ENCODE results near the gene CAMP. TPM values are rescaled to one million over a fixed set of nuclear protein-coding genes. Genes with fewer than 3 reads are reported as not detected.

The CAMP gene
- total RNA-seq, 1 experiment from 2014 or later: not detected

- DNase-seq (ENCODE audit: low spot score): no peak
Observed at GRCh38 chr3:48214225-48214624, 9.1 kb upstream of the CAMP start.

DNA sequence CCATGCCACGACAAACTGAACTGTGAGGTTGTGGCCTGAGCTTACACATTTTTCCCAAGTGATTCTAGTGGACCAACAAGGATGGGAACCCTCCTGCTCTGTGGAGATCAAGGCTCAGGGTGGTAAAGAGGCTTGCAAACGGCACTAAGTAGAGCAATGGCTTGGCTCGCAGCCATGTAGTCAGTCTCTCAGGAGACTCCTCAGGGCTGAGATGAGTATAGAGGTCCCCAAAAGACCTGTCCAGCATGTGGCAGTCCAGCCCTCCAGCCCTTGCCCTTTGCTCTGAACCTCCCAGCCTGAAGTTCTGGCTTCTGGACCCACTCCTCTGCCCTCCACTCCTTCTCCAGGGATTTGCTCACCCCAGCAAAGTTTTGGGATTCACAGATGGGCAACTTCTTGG is 8.3 kb upstream of the CAMP start:
- DNase-seq (ENCODE audit: low spot score): no peak

GRCh38 chr3:48215466-48215865 is 7.8 kb upstream of the CAMP start:
- no peak for DNase-seq (ENCODE audit: low spot score)

- no peak for DNase-seq (ENCODE audit: low spot score)
Observed at GRCh38 chr3:48215876-48216275, 7.4 kb upstream of the CAMP start.

DNA sequence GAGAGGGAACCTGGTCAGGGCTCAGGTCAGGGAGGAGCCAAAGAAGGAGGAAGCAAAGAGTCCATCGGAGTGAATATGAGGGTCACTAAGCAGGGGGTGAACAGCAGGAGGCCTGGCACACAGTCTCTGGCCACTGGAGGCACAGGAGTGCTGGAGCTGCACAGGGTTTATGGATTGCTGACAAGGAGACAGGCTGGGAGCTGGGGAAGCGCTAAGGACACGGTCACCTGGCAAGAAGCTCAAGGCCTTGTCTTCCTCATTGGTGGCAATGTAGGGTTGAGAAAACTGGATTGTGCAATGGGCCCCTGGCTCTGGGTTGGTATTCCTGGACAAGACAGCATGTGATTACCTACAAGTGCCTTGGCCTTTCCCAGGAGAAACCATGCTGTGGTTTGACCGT is 5.8 kb upstream of the CAMP start:
- no peak for DNase-seq (ENCODE audit: low spot score)

GRCh38 chr3:48218537-48218936 is 4.8 kb upstream of the CAMP start:
- DNase-seq (ENCODE audit: low spot score): no peak

DNA sequence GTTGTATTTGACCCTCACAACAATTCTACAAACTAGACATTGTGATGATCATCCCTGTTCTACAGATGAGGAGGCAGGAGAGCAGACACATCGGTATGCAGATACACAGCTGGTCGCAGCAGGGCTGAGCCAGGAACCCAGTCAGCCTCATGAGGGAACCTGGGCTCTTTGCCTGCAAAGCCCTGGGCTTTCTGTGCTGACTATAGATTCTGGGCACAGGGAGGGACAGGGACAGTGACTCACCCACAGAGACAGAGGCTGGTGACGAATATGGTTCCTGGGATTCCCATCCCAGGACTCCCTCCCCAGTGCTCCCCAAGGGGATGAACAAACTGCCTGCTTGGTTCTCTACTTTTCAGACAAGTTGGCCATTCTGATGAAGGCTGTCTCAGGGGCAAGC is 3.8 kb upstream of the CAMP start:
- no peak for DNase-seq (ENCODE audit: low spot score)

DNA sequence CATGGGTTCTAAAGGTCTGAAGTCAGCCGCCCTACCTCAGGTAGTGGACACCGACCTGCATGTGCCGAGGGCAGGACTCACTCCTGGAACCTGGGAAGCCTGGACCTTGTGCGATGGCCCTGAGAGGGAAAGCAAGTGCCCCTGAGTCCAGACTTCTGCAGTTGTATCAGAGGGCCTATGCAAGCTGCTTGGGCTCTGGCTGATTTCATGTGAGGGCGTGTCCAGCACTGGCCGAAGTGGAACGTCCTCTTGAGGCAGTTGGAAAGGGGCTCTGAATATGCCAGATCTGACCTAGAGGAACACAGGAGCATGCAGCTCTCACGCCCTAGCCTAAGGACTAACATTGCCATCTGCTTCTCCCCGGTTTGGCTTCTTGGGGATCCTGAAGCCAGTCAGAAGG is 2.5 kb upstream of the CAMP start:
- no peak for DNase-seq (ENCODE audit: low spot score)

GRCh38 chr3:48225587-48225986 is 2.3 kb downstream of the CAMP start:
- DNase-seq (ENCODE audit: low spot score): no peak

DNA sequence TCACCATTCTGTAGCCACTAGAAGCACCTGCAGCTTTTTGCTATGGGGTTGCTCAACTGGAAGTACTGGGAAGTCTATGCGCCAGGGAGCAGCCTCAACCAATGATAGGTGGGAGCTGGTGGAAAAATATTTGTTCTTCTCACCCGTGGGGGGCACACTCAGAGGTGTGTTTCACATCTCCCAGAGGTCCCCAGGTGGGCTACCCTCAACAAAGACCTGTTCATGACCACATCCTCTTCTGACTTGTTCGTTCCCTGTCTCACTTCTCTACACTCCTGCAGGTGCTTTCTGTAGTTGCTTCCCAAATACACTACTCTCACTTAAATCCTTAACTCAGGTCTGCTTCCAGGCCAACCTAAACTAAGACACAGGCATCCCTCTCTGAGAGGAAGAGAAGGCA is 3.6 kb downstream of the CAMP start:
- DNase-seq (ENCODE audit: low spot score): no peak

DNA sequence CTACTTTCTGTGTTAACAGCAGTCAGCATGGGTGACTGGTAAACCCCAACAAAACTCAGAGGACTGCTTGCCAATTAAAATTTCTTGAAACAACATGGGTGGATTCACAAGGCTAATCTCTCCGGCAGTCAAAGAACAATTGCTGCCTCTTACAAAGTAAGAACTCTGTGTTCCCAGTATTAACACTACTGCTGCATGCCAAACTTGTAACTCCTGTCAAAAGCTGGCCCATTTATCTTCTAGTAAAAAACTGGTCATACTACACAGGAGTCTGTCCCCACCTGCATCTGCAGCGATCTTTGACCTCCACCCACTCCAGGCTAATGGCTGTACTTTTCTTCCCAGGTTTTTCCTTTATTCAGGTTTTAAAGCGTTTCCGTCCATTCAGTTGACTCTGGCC is 8.9 kb downstream of the CAMP start:
- no peak for DNase-seq (ENCODE audit: low spot score)

DNA sequence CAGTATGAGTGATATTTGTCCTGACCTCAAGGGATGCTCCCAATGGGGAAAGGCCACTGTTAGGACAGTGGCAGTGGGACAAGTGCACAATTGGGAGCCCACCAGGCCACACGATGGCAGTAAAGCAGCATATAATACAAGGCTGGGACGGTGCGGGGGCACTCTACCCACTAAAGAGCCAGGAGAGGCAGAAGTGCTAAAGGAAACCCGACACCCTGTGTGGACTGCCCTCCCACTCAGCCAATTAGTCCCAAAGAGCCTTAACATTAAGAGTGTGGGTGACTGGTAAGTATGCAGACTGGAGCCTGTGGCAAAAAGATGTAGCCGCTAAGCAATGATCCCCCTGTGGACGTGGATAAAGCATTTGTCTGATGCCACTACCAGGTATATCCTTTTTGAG is 9.4 kb downstream of the CAMP start:
- peak; percentile 84 for DNase-seq (ENCODE audit: low spot score)

- no peak for DNase-seq (ENCODE audit: low spot score)
Observed at GRCh38 chr3:48233542-48233941, 10.2 kb downstream of the CAMP start.

DNA sequence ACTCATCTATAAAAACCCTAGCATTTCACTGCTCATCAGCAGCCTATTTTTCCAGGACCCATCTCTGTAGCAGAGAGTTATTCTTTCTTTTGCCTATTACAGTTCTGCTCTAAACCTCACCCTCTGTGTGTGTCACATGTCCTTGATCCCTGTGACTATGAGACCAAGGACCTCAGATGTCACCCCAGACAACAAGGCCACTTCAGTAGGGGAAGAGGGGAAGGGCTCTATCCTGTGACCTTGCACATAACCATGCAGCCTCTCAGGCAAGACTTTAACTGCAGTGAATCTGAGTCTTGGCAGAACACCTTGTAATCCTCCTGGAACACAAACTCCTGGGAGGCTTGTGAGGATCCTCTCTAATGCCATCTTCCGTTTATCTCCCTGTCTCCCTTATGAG is 13.2 kb downstream of the CAMP start:
- no peak for DNase-seq (ENCODE audit: low spot score)

DNA sequence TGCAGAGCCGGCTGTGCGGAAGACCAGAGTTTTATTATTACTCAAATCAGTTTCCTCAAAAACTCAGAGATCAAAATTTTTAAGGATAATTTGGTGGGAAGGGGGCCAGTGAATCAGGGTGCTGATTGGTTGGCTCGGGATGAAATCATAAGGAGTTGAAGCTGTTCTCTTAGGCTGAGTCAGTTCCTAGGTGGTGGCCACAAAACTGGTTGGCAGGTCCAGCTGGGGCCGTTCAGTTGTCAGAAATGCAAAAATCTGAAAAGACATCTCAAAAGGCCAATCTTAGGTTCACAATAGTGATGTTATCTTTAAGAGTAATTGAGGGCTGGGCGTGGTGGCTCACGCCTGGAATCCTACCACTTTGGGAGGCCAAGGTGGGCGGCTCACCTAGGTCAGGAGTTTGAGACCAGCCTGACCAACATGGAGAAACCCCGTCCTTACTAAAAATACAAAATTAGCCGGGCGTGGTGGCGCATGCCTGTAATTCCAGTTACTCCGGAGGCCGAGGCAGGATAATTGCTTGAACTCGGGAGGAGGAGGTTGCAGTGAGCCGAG is 15.3 kb downstream of the CAMP start:
- no peak for DNase-seq (ENCODE audit: low spot score)

DNA sequence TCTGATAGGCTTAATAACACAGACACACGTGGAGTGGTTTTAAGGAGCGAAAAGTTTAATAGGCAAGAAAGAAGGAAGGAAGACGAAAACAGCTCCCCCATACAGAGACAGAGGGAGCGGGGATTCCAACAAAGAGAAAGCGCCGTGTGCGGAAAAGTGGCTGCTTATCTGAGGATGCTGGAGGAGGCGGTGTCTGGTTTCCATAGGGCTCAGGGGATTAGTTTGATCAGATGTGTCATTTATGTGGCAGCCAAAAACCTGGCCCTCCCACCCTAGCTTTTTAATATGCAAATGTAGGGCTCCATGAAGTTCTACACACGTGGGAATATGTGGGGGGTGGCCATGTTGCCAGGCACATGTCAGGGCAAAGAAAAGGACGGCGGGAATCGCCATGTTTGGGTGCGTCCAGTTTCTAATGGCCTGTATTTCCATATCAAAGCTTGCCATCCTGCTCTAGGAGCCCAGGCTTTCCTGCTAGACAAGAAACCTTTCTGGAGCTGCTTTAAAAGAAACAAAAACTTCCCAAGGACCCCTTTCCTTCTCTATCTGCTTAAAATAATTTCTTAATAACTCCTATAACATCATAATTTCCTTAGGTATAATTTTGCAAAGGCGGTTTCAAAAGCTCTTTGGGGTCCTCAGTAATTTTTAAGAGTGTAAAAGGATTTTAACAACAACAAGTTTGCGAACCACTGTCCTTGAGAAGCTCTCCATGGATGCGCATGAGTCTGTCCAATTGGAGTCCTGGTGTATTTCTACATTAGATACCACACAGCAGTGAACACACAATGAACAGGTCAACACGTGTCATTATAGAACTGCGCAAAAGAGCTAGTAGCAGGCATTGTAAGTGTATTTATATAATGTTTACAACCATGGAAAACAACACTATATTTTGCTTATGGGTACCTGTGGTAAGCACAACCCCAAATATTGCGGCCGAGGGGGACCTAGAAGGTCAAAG is 17.0 kb downstream of the CAMP start:
- DNase-seq (ENCODE audit: low spot score): no peak

DNA sequence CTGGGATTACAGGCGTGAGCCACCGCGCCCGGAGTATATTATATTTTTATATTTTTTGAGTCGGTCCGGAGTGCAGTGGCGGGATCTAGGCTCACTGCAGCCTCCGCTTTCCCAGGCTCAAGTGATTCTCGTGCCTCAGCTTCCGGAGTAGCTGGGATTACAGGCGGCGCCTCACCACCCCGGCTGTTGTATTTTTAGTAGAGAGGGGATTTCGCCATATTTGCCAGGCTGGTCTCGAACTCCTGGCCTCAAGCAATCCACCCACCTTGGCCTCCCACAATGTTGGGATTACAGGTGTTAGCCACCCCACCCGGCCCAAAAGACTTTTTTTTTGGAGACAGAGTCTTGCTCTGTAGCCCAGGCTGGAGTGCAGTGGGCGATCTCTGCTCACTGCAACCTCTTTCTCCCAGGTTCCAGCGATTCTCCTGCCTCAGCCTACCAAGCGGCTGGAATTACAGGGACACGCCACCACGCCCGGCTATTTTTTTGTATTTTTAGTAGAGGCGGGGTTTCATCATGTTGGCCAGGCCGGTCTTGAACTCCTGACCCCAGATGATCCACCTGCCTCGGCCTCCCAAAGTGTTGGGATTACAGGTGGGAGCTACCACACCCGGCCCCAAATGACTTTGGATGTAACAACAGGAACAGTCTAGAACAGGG is 18.6 kb downstream of the CAMP start:
- DNase-seq (ENCODE audit: low spot score): no peak

DNA sequence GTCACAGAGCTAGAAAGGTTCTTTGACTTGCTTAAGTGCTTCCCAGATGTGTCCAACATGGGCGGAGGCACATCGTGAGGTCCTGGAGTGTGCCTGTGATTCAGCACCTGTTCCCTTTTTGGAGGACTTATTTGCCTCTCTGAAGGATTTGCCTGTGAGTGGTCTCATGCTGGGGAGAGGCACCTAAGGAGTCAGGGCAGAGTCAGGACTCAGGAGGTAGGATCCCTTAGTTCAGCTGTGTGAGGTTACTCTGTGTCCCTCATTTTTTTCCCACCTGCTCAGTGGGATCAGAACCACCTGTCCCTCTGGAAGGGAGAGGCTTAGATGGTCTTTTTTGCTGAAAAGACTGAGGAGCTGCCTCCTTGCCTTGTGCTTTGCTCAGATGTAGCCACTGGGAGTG is 20.6 kb downstream of the CAMP start:
- no peak for DNase-seq (ENCODE audit: low spot score)

DNA sequence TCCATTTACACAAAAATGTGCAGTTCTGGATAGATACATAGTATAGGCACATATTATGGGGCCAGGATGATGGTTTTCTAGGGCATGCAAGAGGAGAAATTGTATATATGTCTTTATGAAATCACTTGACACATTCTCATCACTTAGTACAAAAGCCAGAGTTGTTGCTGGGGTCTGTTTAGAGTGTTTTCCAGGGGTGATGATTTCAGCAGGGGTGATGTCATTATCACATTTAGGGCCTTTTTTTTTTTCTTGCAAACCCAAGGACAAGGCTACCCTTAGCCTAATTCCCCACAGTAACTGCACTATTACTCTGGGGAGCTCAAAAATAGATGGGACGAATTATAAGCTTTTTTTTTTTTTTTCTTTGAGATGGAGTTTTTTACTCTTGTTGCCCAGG is 21.2 kb downstream of the CAMP start:
- DNase-seq (ENCODE audit: low spot score): no peak

- DNase-seq (ENCODE audit: low spot score): no peak
Observed at GRCh38 chr3:48245136-48245535, 21.8 kb downstream of the CAMP start.

DNA sequence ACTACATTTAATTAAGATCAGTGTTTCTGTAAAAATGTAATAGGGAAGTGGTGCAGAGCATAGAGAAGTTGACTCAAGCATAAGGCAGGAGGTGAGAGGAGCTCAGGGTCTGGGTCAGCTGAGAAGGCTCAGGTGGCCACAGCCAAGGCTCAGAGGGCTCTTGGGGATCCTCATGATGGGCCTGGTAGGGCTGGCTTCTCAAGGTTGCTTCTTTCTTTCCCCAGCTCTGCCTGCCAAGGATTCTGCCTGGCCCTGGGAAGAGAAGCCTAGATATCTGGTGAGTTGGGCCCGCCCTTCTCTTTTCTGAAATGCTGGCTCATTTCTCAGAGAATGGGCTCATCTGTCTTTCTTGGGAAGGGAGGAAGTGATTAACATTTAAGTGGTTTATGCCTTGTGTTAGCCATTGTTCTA is 24.1 kb downstream of the CAMP start:
- DNase-seq (ENCODE audit: low spot score): no peak

- DNase-seq (ENCODE audit: low spot score): no peak
Observed at GRCh38 chr3:48248095-48248850, 25.0 kb downstream of the CAMP start.

Measured in HT-29 (cell line).